Measurements from ENCODE around the gene SEC11A.

The SEC11A gene

DNA sequence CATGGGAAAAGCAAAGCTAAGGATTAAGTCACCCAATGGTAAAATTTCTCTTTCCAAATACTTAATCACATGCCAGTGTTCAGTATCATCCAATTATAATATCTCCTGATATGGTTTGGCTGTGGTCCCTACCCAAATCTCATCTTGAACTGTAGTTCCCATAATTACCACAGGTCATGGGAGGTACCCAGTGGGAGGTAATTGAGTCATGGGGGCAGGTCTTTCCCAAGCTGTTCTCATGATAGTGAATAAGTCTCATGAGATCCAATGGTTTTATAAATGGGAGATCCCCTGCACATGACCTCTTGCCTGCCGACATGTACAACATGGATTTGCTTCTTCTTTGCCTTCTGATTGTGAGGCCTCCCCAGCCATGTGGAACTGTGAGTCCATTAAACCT is 31.8 kb downstream of the SEC11A start:
- no peak overlapping the region for H3K4me3 ChIP-seq (ENCODE audit: low read depth, low read length)
- peak; percentile 86 for DNase-seq (ENCODE audit: low read depth)
- TF ChIP-seq, protein P1, sequence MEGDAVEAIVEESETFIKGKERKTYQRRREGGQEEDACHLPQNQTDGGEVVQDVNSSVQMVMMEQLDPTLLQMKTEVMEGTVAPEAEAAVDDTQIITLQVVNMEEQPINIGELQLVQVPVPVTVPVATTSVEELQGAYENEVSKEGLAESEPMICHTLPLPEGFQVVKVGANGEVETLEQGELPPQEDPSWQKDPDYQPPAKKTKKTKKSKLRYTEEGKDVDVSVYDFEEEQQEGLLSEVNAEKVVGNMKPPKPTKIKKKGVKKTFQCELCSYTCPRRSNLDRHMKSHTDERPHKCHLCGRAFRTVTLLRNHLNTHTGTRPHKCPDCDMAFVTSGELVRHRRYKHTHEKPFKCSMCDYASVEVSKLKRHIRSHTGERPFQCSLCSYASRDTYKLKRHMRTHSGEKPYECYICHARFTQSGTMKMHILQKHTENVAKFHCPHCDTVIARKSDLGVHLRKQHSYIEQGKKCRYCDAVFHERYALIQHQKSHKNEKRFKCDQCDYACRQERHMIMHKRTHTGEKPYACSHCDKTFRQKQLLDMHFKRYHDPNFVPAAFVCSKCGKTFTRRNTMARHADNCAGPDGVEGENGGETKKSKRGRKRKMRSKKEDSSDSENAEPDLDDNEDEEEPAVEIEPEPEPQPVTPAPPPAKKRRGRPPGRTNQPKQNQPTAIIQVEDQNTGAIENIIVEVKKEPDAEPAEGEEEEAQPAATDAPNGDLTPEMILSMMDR (conservative IDR thresholded peaks at IDR 0.05; ENCODE audit: low read depth, low read length): no peak

DNA sequence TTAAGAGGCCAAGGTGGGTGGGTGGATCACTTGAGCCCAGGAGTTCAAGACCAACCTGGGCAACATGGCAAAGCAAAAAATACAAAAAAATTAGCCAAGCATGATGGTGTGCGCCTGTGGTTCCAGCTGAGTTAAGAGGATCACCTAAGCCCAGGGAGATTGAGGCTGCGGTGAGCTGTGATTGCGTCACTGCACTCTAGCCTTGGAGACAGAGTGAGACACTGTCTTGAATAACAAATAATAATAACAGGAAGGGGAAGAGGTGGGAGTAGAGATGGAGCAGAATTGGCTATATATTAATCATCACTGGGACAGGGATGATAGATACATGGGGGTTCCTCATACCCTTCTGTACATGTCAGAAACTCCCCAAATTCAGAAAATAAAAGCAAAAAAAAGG is 34.1 kb downstream of the SEC11A start:
- peak; percentile 93 for DNase-seq (ENCODE audit: low read depth)
- H3K4me3 ChIP-seq (ENCODE audit: low read depth, low read length): no peak overlapping the region
- TF ChIP-seq, protein P1 (conservative IDR thresholded peaks at IDR 0.05; ENCODE audit: low read depth, low read length): no peak

GRCh38 chr15:84671211-84671610 is 44.7 kb downstream of the SEC11A start:
- peak; percentile 93 for DNase-seq (ENCODE audit: low read depth)
- H3K4me3 ChIP-seq (ENCODE audit: low read depth, low read length): no peak overlapping the region

DNA sequence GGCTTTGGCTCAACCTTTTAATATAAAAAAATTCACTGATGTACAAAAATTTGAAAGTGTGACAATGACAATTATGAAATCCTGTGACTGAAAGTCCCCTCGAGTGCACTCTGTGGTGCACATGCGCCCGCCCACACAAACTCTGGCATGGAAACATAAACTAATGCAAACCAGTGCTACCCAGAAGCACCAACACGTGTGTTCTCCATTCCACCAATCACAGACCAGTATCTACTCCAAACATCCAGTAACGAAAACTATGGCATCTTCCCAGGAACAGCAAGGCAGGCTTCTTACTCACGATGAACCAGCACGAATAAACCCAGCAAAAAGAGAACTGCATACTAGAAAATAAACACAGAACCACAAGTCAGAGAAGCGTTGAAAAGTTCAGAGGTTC is 46.2 kb downstream of the SEC11A start:
- no peak overlapping the region for H3K4me3 ChIP-seq (ENCODE audit: low read depth, low read length)
- TF ChIP-seq, protein P1 (conservative IDR thresholded peaks at IDR 0.05; ENCODE audit: low read depth, low read length): no peak
- no peak for DNase-seq (ENCODE audit: low read depth)

More at GRCh38 chr15:84671211-84671610, 44.7 kb downstream of the SEC11A start:
- TF ChIP-seq, protein P1 (conservative IDR thresholded peaks at IDR 0.05; ENCODE audit: low read depth, low read length): no peak

GRCh38 chr15:84668221-84668982 is 47.5 kb downstream of the SEC11A start:
- no peak overlapping the region for H3K4me3 ChIP-seq (ENCODE audit: low read depth, low read length)
- no peak for DNase-seq (ENCODE audit: low read depth)
- TF ChIP-seq, protein P1 (conservative IDR thresholded peaks at IDR 0.05; ENCODE audit: low read depth, low read length): no peak

GRCh38 chr15:84666373-84666772 is 49.6 kb downstream of the SEC11A start:
- no peak for DNase-seq (ENCODE audit: low read depth)
- no peak overlapping the region for H3K4me3 ChIP-seq (ENCODE audit: low read depth, low read length)
- TF ChIP-seq, protein P1 (conservative IDR thresholded peaks at IDR 0.05; ENCODE audit: low read depth, low read length): no peak

DNA sequence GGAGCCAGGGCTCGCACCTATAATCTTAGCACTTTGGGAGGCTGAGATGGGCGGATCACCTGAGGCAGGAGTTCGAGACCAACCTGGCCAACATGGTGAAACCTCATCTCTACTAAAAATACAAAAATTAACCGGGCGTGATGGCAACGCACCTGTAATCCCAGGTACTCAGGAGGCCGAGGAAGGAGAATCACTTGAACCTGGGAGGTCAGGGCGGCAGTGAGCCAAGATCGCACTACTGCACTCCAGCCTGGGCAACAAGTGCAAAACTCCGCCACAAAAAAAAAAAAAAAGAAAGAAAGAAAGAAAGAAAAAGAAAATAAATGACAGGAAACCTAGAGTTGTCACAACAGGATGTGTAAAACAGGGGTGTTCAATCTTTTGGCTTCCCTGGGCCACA is 54.9 kb downstream of the SEC11A start:
- DNase-seq (ENCODE audit: low read depth): no peak
- TF ChIP-seq, protein P1 (conservative IDR thresholded peaks at IDR 0.05; ENCODE audit: low read depth, low read length): no peak
- H3K4me3 ChIP-seq (ENCODE audit: low read depth, low read length): no peak overlapping the region

All from choroid plexus epithelial cell (primary cell).